Measurements from ENCODE around the gene GMDS. TPM values are rescaled to one million over a fixed set of nuclear protein-coding genes. Genes with fewer than 3 reads are reported as not detected.

GMDS gene
- total and polyA plus RNA-seq, 4 donors, result 7.3 to 28.3 (median 16.1) TPM

- no peaks in the 10 kb centered on the region for H3K36me3 ChIP-seq (ENCODE audit: control insufficient read depth in 4 of 4, insufficient read depth in 4 of 4, low read length in 4 of 4)
- H3K4me1 ChIP-seq (ENCODE audit: control insufficient read depth in 5 of 5, insufficient read depth in 5 of 5, low read length in 5 of 5), result peaks cover 0 to 29% (median 6%) of the 10 kb centered on the region in 5 donors
- no peak for TF ChIP-seq CTCF (IDR thresholded peaks at IDR 0.05; ENCODE audit: control extremely low read depth, extremely low read depth)
- peaks cover 0 to 1% (median 0%) of the 10 kb centered on the region in 4 donors for H3K9me3 ChIP-seq (ENCODE audit: control insufficient read depth in 4 of 4, insufficient read depth in 3 of 4, low read length in 3 of 4)
- WGBS, 2 donors, result 61 to 67% methylated on average over 15 of the region's 15 CpGs
- no peak overlapping the region for H3K27ac ChIP-seq (ENCODE audit: low read depth in 1 of 2, low read length in 1 of 2)
- no peak overlapping the region for H3K9ac ChIP-seq (ENCODE audit: insufficient read depth in 1 of 2, low read length in 2 of 2)
- no peak overlapping the region for H3K4me3 ChIP-seq
- no peak for DNase-seq
- H3K27me3 ChIP-seq (ENCODE audit: control insufficient read depth in 3 of 3, insufficient read depth in 3 of 3, low read length in 2 of 3), result peaks cover 13 to 90% (median 88%) of the 10 kb centered on the region in 3 donors
- ATAC-seq (ENCODE audit: insufficient read depth, low FRiP score), result no peak
These were observed 641.7 kb downstream of the GMDS start for GRCh38 chr6:1603708-1604107.

- H3K4me1 ChIP-seq (ENCODE audit: control insufficient read depth in 5 of 5, insufficient read depth in 5 of 5, low read length in 5 of 5), result peaks cover 0 to 21% (median 7%) of the 10 kb centered on the region in 5 donors
- DNase-seq (no peak), ATAC-seq (ENCODE audit: insufficient read depth, low FRiP score) (no peak)
- no peak overlapping the region for H3K4me3 ChIP-seq
- no peaks in the 10 kb centered on the region for H3K36me3 ChIP-seq (ENCODE audit: control insufficient read depth in 4 of 4, insufficient read depth in 4 of 4, low read length in 4 of 4)
- peaks cover 14 to 89% (median 83%) of the 10 kb centered on the region in 3 donors for H3K27me3 ChIP-seq (ENCODE audit: control insufficient read depth in 3 of 3, insufficient read depth in 3 of 3, low read length in 2 of 3)
- H3K9ac ChIP-seq (ENCODE audit: insufficient read depth in 1 of 2, low read length in 2 of 2), result no peak overlapping the region
- H3K9me3 ChIP-seq (ENCODE audit: control insufficient read depth in 4 of 4, insufficient read depth in 3 of 4, low read length in 3 of 4), result peaks cover 0 to 1% (median 0%) of the 10 kb centered on the region in 4 donors
- 93 to 95% methylated on average over 10 of the region's 10 CpGs for WGBS, 2 donors
- H3K27ac ChIP-seq (ENCODE audit: low read depth in 1 of 2, low read length in 1 of 2), result no peak overlapping the region
- no peak for TF ChIP-seq CTCF (IDR thresholded peaks at IDR 0.05; ENCODE audit: control extremely low read depth, extremely low read depth)
These were observed 643.2 kb downstream of the GMDS start for GRCh38 chr6:1602049-1602713.

- DNase-seq (peak in 1 of 3 donors; percentile 42), ATAC-seq (ENCODE audit: insufficient read depth, low FRiP score) (no peak)
- Histone ChIP-seq H3K4me3 (no peak overlapping the region), H3K27ac (ENCODE audit: low read depth in 1 of 2, low read length in 1 of 2) (no peak overlapping the region), H3K4me1 (ENCODE audit: control insufficient read depth in 5 of 5, insufficient read depth in 5 of 5, low read length in 5 of 5) (peaks cover 0 to 23% (median 7%) of the 10 kb centered on the region in 5 donors), H3K27me3 (ENCODE audit: control insufficient read depth in 3 of 3, insufficient read depth in 3 of 3, low read length in 2 of 3) (peaks cover 14 to 89% (median 81%) of the 10 kb centered on the region in 3 donors), H3K9me3 (ENCODE audit: control insufficient read depth in 4 of 4, insufficient read depth in 3 of 4, low read length in 3 of 4) (peaks cover 0 to 1% (median 0%) of the 10 kb centered on the region in 4 donors), H3K36me3 (ENCODE audit: control insufficient read depth in 4 of 4, insufficient read depth in 4 of 4, low read length in 4 of 4) (no peaks in the 10 kb centered on the region), H3K9ac (ENCODE audit: insufficient read depth in 1 of 2, low read length in 2 of 2) (no peak overlapping the region)
- WGBS, 2 donors, result 29% methylated on average over 43 to 60 of the region's 60 CpGs
- TF ChIP-seq CTCF (IDR thresholded peaks at IDR 0.05; ENCODE audit: control extremely low read depth, extremely low read depth), result no peak
These were observed 644.0 kb downstream of the GMDS start for GRCh38 chr6:1601158-1602048.

Measured in lung (tissue), 12 donors.